ENCODE data around the gene ARID1A.
"Not testable (repeated sequence)": the region's sequence is repeated elsewhere in the genome, so short reads cannot be mapped to it uniquely, and the experiment has no call there.

Gene ARID1A

DNA sequence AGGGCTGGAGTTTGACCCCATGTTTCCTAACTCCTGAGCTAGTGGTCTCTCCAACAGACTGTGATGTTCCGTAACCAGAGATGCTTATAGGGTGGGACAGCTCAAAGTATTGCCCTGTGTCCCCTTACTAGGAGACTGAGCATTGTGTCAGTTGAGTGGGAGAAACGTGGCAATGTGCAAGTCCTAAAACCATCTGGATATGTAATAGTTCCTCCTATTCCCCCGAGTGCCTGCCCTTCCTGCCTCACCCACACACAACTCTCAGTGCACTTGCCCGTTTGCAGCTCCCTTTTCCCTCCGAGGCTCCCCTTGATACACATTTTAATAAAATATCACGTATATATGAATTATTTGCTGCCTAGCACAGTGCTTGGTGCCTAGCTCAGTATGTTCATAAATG lies 95.3 kb downstream of the ARID1A start:
- ChIA-PET CTCF (interaction anchor here (1.0 to 9.7 kb wide), 19 partner anchors 8 to 290 kb away, joined by 3 to 257 read pairs (median 9); no protein-coding TSS in a partner anchor), POLR2A (interaction anchor here (0.9 to 1.1 kb wide), 2 partner anchors 74 to 209 kb away, joined by 3 read pairs; no protein-coding TSS in a partner anchor)
- DNase-seq (ENCODE audit: extremely low spot score) = no peak
- TF ChIP-seq, protein P1, sequence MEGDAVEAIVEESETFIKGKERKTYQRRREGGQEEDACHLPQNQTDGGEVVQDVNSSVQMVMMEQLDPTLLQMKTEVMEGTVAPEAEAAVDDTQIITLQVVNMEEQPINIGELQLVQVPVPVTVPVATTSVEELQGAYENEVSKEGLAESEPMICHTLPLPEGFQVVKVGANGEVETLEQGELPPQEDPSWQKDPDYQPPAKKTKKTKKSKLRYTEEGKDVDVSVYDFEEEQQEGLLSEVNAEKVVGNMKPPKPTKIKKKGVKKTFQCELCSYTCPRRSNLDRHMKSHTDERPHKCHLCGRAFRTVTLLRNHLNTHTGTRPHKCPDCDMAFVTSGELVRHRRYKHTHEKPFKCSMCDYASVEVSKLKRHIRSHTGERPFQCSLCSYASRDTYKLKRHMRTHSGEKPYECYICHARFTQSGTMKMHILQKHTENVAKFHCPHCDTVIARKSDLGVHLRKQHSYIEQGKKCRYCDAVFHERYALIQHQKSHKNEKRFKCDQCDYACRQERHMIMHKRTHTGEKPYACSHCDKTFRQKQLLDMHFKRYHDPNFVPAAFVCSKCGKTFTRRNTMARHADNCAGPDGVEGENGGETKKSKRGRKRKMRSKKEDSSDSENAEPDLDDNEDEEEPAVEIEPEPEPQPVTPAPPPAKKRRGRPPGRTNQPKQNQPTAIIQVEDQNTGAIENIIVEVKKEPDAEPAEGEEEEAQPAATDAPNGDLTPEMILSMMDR (IDR thresholded peaks at IDR 0.05; ENCODE audit: control extremely low read depth, extremely low read depth, low read depth, missing control alignments) = no peak

DNA sequence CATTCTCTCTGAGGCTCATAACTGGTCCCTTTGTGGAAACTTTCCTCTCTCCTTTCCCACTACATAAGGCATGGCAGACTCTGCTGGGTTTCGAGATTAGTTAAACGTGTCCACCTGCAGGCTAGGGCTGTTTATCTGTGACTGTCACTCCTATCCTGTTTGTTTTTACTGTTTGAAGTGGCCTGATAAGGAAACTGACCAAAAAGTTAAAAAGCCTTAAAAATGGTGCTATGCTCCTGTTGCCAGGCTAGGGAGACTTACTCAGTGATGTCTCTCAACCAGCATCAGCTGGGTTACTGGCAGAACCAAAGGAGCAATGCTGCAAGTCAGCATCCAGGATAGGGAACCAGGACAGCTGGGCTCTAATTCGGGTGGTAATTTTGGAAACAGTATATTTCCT lies 95.8 kb downstream of the ARID1A start:
- TF ChIP-seq, protein P1 (IDR thresholded peaks at IDR 0.05; ENCODE audit: control extremely low read depth, extremely low read depth, low read depth, missing control alignments) = no peak
- CTCF ChIA-PET = interaction anchor here (1.0 to 9.7 kb wide), 14 partner anchors 8 to 291 kb away, joined by 3 to 257 read pairs (median 6); no protein-coding TSS in a partner anchor
- no peak for DNase-seq (ENCODE audit: extremely low spot score)
- POLR2A ChIA-PET = interaction anchor here (0.9 kb wide), 1 partner anchor 209 kb away, joined by 3 read pairs; no protein-coding TSS in a partner anchor

DNA sequence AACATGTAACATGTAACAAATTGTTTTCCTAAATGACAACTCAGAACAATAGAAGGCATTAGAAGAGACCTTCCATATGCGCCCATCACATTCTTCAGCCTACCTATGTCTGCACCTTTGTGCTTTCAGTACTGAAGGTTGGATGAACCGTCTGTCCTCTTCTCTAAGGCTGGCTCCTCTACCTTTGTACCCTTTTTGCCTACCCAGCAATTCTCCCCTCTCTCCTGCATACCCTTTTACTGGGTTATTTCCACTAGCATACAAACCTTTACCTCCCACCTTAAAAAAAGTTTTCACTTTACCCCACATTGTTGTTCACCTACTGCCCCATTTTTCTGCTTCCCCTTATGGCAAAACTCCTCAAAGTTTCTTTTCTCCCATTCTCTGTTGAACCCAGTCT lies 97.1 kb downstream of the ARID1A start:
- CTCF ChIA-PET = interaction anchor here (0.7 kb wide), 1 partner anchor 100 kb away, joined by 3 read pairs; no protein-coding TSS in a partner anchor
- POLR2A ChIA-PET = no interaction called here
- TF ChIP-seq, protein P1 (IDR thresholded peaks at IDR 0.05; ENCODE audit: control extremely low read depth, extremely low read depth, low read depth, missing control alignments) = no peak
- DNase-seq (ENCODE audit: extremely low spot score) = no peak

DNA sequence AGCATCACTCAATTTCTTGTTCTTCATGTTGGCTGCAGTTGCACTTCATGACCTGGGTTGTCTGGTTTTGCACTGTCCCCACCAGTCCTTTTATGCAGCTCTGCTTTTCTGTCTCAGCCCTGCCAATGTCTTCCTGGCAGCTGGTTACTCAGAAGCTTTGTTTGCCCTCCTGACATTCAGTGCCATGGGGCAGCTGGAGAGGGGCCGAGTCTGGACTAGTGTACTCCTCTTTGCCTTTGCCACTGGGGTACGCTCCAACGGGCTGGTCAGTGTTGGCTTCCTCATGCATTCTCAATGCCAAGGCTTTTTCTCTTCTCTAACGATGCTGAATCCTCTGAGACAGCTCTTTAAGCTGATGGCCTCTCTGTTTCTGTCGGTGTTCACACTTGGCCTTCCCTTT lies 98.6 kb downstream of the ARID1A start:
- ChIA-PET POLR2A (interaction anchor here (0.5 to 0.6 kb wide), 3 partner anchors 85 to 249 kb away, joined by 3 to 4 read pairs (median 4); no protein-coding TSS in a partner anchor), CTCF (interaction anchor here (1.0 to 1.5 kb wide), 5 partner anchors 17 to 195 kb away, joined by 3 to 11 read pairs (median 4); no protein-coding TSS in a partner anchor)
- DNase-seq (ENCODE audit: extremely low spot score) = no peak
- TF ChIP-seq, protein P1 (IDR thresholded peaks at IDR 0.05; ENCODE audit: control extremely low read depth, extremely low read depth, low read depth, missing control alignments) = no peak

DNA sequence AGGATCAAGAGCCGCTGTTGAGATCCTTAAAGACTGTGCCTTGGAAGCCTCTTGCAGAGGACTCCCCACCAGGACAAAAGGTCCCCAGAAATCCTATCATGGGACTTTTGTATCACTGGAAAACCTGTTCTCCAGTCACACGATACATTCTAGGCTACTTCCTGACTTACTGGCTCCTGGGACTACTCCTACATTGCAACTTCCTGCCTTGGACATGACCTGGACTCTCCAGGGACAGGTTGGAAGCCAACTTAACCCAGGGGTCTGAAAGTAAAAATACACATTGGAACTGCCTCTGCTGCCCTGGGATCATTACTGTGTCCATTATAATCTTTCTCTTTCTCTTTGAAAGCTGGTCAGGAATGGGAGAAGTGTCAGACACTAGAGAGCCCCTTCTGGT lies 101.8 kb downstream of the ARID1A start:
- ChIA-PET CTCF (interaction anchor here (1.3 to 5.9 kb wide), 3 partner anchors 8 to 193 kb away, joined by 3 to 72 read pairs (median 11); partner anchors contain the start of gene PIGV), POLR2A (no interaction called here)
- no peak for DNase-seq (ENCODE audit: extremely low spot score)
- TF ChIP-seq, protein P1 (IDR thresholded peaks at IDR 0.05; ENCODE audit: control extremely low read depth, extremely low read depth, low read depth, missing control alignments) = no peak

DNA sequence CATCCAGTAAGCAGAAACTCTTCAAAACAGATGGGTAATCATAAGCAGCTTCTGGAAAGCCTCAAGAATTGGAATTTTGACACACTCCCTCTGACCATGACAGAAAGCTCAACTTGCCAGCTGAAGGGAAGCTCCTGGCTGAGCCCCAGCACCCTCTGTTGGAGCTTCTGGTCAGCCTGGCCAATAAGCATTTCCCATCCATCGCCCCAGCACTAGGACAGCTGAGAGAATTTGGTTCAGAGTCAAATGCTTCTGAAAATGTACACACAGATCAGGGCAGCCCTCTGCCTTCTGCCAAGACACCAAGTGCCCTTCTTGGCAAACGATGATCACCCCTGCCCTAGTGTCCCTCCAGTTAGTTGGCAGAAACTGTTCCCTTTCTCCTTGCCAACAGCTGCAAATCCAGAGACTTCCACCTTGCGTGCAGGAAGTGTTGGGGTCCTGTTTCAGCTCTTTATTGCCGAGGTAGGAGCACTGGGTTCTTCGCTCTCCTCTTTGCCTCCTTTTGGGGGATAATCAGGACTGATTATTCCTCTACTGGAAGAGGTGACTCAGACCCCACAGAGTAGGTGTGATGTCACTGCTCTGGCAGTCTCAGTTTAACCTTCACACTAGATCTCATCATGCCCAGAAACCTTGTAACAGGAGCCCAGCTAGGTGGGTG lies 103.8 kb downstream of the ARID1A start:
- ChIA-PET POLR2A (interaction anchor here (0.6 kb wide), 1 partner anchor 39 kb away, joined by 3 read pairs; no protein-coding TSS in a partner anchor), CTCF (interaction anchor here (0.8 to 5.9 kb wide), 14 partner anchors 8 to 262 kb away, joined by 3 to 72 read pairs (median 5); partner anchors contain the start of gene PIGV)
- TF ChIP-seq, protein P1 (IDR thresholded peaks at IDR 0.05; ENCODE audit: control extremely low read depth, extremely low read depth, low read depth, missing control alignments) = no peak
- no peak for DNase-seq (ENCODE audit: extremely low spot score)

DNA sequence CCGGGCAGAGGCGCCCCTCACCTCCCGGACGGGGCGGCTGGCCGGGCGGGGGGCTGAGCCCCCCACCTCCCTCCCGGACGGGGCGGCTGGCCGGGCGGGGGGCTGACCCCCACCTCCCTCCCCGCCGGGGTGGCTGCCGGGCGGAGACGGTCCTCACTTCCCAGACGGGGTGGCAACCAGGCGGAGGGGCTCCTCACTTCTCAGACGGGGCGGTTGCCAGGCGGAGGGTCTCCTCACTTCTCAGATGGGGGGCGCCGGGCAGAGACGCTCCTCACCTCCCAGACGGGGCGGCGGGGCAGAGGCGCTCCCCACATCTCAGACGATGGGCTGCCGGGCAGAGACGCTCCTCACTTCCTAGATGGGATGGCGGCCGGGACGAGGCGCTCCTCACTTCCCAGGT lies 108.1 kb downstream of the ARID1A start:
- POLR2A ChIA-PET; CTCF ChIA-PET; DNase-seq (ENCODE audit: extremely low spot score): not testable (repeated sequence)

Measured in GM10248 (cell line).